Retinal pigment epithelial cell (primary cell): ENCODE measurements around the gene NLRP4.
"Not testable (repeated sequence)": the region's sequence is repeated elsewhere in the genome, so short reads cannot be mapped to it uniquely, and the experiment has no call there.

Experiments used
- DNase-seq: peaks from one replicate; pipeline ENCODE4 v3.0.0-alpha.2; 2010; ENCODE audit warnings: low read depth
- H3K4me3 ChIP-seq: 2 replicates; pipeline ENCODE4 v1.5.1; 2011; ENCODE audit warnings: mild to moderate bottlenecking, low read length, control low read depth, moderate library complexity
- TF ChIP-seq, protein P1 (sequence below): conservative IDR thresholded peaks from 2 replicates; pipeline ENCODE4 v1.5.1; 2011; ENCODE audit warnings: low read depth, low read length, control low read depth, inconsistent platforms

Gene NLRP4

DNA sequence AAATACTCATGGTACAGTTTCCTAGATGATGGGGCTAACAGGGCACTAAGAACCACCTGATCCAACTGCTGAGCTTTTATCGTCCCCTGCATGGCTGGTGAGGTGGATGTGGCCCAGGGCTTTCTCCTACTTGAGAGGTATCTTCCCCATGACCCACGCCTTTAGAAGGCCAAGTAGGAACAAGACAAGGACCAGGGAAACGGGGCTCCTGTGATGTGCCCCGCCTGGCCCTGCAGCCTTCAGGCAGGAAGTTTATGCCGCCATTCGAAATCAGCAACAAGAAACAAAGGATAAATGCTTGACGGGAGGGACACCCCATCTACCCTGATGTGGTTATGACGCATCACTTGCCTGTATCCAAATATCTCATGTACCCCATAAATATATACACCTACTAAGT, 91.7 kb downstream of the NLRP4 start:
- DNase-seq = no peak
- H3K4me3 ChIP-seq = no peak overlapping the region
- TF ChIP-seq, protein P1, sequence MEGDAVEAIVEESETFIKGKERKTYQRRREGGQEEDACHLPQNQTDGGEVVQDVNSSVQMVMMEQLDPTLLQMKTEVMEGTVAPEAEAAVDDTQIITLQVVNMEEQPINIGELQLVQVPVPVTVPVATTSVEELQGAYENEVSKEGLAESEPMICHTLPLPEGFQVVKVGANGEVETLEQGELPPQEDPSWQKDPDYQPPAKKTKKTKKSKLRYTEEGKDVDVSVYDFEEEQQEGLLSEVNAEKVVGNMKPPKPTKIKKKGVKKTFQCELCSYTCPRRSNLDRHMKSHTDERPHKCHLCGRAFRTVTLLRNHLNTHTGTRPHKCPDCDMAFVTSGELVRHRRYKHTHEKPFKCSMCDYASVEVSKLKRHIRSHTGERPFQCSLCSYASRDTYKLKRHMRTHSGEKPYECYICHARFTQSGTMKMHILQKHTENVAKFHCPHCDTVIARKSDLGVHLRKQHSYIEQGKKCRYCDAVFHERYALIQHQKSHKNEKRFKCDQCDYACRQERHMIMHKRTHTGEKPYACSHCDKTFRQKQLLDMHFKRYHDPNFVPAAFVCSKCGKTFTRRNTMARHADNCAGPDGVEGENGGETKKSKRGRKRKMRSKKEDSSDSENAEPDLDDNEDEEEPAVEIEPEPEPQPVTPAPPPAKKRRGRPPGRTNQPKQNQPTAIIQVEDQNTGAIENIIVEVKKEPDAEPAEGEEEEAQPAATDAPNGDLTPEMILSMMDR = no peak

DNA sequence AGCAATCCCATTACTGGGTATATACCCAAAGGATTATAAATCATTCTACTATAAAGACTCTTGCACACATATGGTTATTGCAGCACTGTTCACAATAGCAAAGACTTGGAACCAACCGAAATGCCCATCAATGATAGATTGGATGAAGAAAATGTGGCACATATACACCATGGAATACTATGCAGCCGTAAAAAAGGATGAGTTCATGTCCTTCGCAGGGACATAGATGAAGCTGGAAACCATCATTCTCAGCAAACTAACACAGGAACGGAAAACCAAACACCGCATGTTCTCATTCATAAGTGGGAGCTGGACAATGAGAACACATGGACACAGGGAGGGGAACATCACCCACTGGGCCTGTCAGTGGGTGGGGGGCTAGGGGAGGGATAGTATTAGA, 92.9 kb downstream of the NLRP4 start:
- H3K4me3 ChIP-seq, DNase-seq: not testable (repeated sequence)

DNA sequence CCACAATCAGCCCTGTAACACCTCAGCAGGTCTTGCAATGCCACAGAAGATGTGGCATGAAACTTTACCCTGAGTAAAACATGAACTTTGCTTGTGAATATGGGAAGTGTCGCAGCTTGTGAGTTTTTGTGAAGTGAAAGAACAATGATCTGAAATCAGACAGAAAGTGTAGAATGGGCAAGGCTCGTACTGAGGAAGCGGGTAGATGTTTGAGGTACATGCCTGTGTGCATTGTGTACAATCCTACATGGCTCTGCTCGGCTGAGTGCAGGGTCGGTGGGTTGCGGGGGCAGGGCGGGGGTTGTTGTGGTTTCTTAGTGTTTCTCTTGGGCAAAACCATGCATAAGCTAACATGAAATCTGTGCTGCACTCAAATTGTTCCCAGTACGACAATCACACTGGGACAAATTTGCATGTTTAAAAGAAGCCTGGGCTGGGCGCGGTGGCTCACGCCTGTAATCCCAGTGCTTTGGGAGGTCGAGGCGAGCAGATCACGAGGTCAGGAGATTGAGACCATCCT, 94.7 kb downstream of the NLRP4 start:
- no peak for DNase-seq
- H3K4me3 ChIP-seq = no peak overlapping the region
- TF ChIP-seq, protein P1 = no peak
